Endothelial cell of umbilical vein (primary cell): ENCODE data around the gene SUCLG2. TPM values are rescaled to one million over a fixed set of nuclear protein-coding genes. Genes with fewer than 3 reads are reported as not detected.

Experiments used
- BruUV-seq: library from RNA; stranded (reverse); fragments of 400-500 nt; replicated peaks from 2 replicates; lab custom pipeline; 2021; lab: Mats Ljungman, UMichigan
- CTCF ChIA-PET: fragments of 300-600, 350-600 bp; sonication (Branson Sonifier 250); formaldehyde crosslinking; loops from one replicate; lab custom pipeline; 2021; ENCODE audit warnings: antibody characterized with exemption, inconsistent platforms; lab: Charles Lee
- POLR2A ChIA-PET: fragments of 300-600, 350-600 bp; sonication (Branson Sonifier 250); formaldehyde crosslinking; loops from one replicate; lab custom pipeline; 2021; ENCODE audit warnings: antibody characterized with exemption, inconsistent platforms; lab: Charles Lee
- DNase-seq: peaks from one replicate; pipeline ENCODE4 v3.0.0-alpha.2; 2011; ENCODE audit warnings: low read depth, low spot score
- FAIRE-seq: peaks from 2 replicates; lab custom pipeline; 2011; peaks lifted over from hg19 to GRCh38; lab: Jason Lieb, UNC
- H2AFZ ChIP-seq: 2 replicates; pipeline ENCODE4 v1.6.0; 2012; ENCODE audit warnings: low read depth, low read length, control low read depth, inconsistent platforms
- H3K27ac ChIP-seq: 2 replicates; pipeline ENCODE4 v1.5.1; 2011; ENCODE audit warnings: low read depth, mild to moderate bottlenecking, control low read depth, low read length, moderate library complexity; ENCODE audit not compliant: insufficient read depth
- H3K27me3 ChIP-seq, 2 experiments: 2 replicates each; pipeline versions ENCODE4 v1.6.0 to v1.6.1; 2011; ENCODE audit warnings: low read length in 2 of 2, mixed read lengths in 1 of 2; ENCODE audit not compliant: control insufficient read depth in 2 of 2, insufficient read depth in 2 of 2
- H3K36me3 ChIP-seq, 2 experiments: 2 replicates in 1 of 2; 3 replicates in 1 of 2; pipeline ENCODE4 v1.5.1; 2011; ENCODE audit warnings: low read length in 2 of 2, mild to moderate bottlenecking in 1 of 2, moderate library complexity in 1 of 2; ENCODE audit not compliant: control insufficient read depth in 2 of 2, insufficient read depth in 2 of 2; ENCODE audit errors: extremely low read depth in 1 of 2
- H3K4me1 ChIP-seq: 3 replicates; pipeline ENCODE4 v1.5.1; 2011; ENCODE audit warnings: mild to moderate bottlenecking, low read length; ENCODE audit not compliant: control insufficient read depth, insufficient read depth; ENCODE audit errors: extremely low read depth
- H3K4me2 ChIP-seq: 2 replicates; pipeline ENCODE4 v1.6.1; 2011; ENCODE audit warnings: low read length, control low read depth, mixed read lengths; ENCODE audit not compliant: insufficient read depth
- H3K4me3 ChIP-seq, 3 experiments: fragments of 200-600 bp in 1 of 3; sonication (generic), shearing (Covaris generic) in 1 of 3; replicated peaks in 1 of 3; 2 replicates each; pipeline ENCODE4 v1.5.1; 2011 to 2016; ENCODE audit warnings: control low read depth in 3 of 3, low read length in 3 of 3, mild to moderate bottlenecking in 2 of 3, inconsistent platforms in 1 of 3, low read depth in 1 of 3, moderate library complexity in 1 of 3; ENCODE audit not compliant: insufficient read depth in 1 of 3
- H3K79me2 ChIP-seq: 2 replicates; pipeline ENCODE4 v1.6.0; 2012; ENCODE audit warnings: low read length, inconsistent platforms; ENCODE audit not compliant: control insufficient read depth, insufficient read depth
- H3K9ac ChIP-seq: replicated peaks from 2 replicates; pipeline ENCODE3; 2011; ENCODE audit warnings: low read length, control low read depth; ENCODE audit not compliant: insufficient read depth; ENCODE audit errors: extremely low read depth
- H3K9me1 ChIP-seq: replicated peaks from 3 replicates; pipeline ENCODE4 v1.6.0; 2011; ENCODE audit warnings: mild to moderate bottlenecking, low read length; ENCODE audit not compliant: control insufficient read depth, insufficient read depth; ENCODE audit errors: extremely low read depth
- H3K9me3 ChIP-seq: replicated peaks from 2 replicates; pipeline ENCODE4 v1.5.1; 2012; ENCODE audit warnings: low read length, inconsistent platforms; ENCODE audit not compliant: control insufficient read depth, insufficient read depth
- H4K20me1 ChIP-seq: replicated peaks from 2 replicates; pipeline ENCODE3; 2011; ENCODE audit warnings: mild to moderate bottlenecking, low read length; ENCODE audit not compliant: control insufficient read depth, insufficient read depth; ENCODE audit errors: extremely low read depth
- CTCF ChIP-seq, 2 donors: IDR thresholded peaks; 1 replicate in 1 of 2; 2 replicates in 1 of 2; pipeline ENCODE4 v1.5.1; 2011; ENCODE audit warnings: low read length in 2 of 2, mild to moderate bottlenecking in 2 of 2, moderate library complexity in 2 of 2, control low read depth in 1 of 2, inconsistent platforms in 1 of 2, low read depth in 1 of 2; ENCODE audit not compliant: insufficient read depth in 1 of 2; ENCODE audit errors: extremely low read depth in 1 of 2
- EZH2 ChIP-seq: IDR thresholded peaks from 2 replicates; pipeline ENCODE4 v1.6.1; 2012; ENCODE audit warnings: borderline replicate concordance, low read depth, mild to moderate bottlenecking, moderate library complexity, low read length, inconsistent platforms; ENCODE audit not compliant: severe bottlenecking
- FOS ChIP-seq: IDR thresholded peaks from 2 replicates; pipeline ENCODE4 v1.6.1; 2011; ENCODE audit warnings: mild to moderate bottlenecking, low read length, moderate library complexity, borderline replicate concordance; ENCODE audit not compliant: insufficient read depth
- GATA2 ChIP-seq: IDR thresholded peaks from 2 replicates; pipeline ENCODE4 v1.7.0; 2011; ENCODE audit warnings: low read depth, mild to moderate bottlenecking, moderate library complexity, mixed read lengths, low read length; ENCODE audit not compliant: insufficient read length, insufficient read depth
- JUN ChIP-seq: IDR thresholded peaks from 2 replicates; pipeline ENCODE4 v1.6.1; 2011; ENCODE audit warnings: borderline replicate concordance, low read depth; ENCODE audit not compliant: insufficient read length, insufficient read depth
- MAX ChIP-seq: IDR thresholded peaks from 2 replicates; pipeline ENCODE4 v1.6.1; 2011; ENCODE audit not compliant: insufficient read depth, insufficient read length
- MYC ChIP-seq: IDR thresholded peaks from one replicate; pipeline ENCODE4 v1.6.1; 2011; ENCODE audit warnings: mild to moderate bottlenecking, low read depth, low read length
- POLR2A ChIP-seq: IDR thresholded peaks from 2 replicates; pipeline ENCODE4 v1.6.1; 2012; ENCODE audit warnings: low read depth, mild to moderate bottlenecking, control low read depth, low read length
- POLR2AphosphoS5 ChIP-seq: IDR thresholded peaks from 2 replicates; pipeline ENCODE4 v1.6.1; 2012; ENCODE audit warnings: low read depth, mild to moderate bottlenecking, control low read depth, low read length, moderate library complexity; ENCODE audit not compliant: insufficient read depth
- dilution Hi-C: fragments of 300-500 bp; cut with MboI; formaldehyde crosslinking; loops from one replicate; pipeline ENCODE4 v1.15.0; 2019; ENCODE audit warnings: low sequenced_read_pairs; ENCODE audit not compliant: extremely low pct_ligation_motif_present
- intact Hi-C: fragments of 100-400 bp; cut with micrococcal nuclease; formaldehyde crosslinking; loops from one replicate; pipeline ENCODE4 v1.10.0; 2022
- polyA plus RNA-seq, 4 experiments: library from polyadenylated mRNA; depleted of rRNA in 3 of 4; stranded (reverse) in 3 of 4; unstranded in 1 of 4; fragments of >200 nt; gene quantifications; 2 replicates each; pipeline versions ENCODE4 v1.2.1 to v1.2.3, GENCODE V29; 2011 to 2012; ENCODE audit warnings: missing spikeins in 1 of 4
- total RNA-seq: library from RNA; stranded (reverse); gene quantifications from 2 replicates; pipeline ENCODE4 v1.2.3, GENCODE V29; 2021

The SUCLG2 gene
- total and polyA plus RNA-seq, 2 donors (not counting 3 experiments of a cell fraction or from before 2014, with no cell fraction given), result 8.1 to 38.3 TPM

GRCh38 chr3:67509471-67510075, 144.8 kb downstream of the SUCLG2 start:
- Histone ChIP-seq H3K36me3 (no peaks in the 10 kb centered on the region), H4K20me1 (no peaks in the 10 kb centered on the region), H3K4me3 (no peak overlapping the region), H3K9me1 (no peaks in the 10 kb centered on the region), H3K27ac (no peak overlapping the region), H3K27me3 (no peaks in the 10 kb centered on the region), H3K9ac (no peak overlapping the region), H2AFZ (no peak overlapping the region), H3K4me1 (no peaks in the 10 kb centered on the region), H3K4me2 (no peak overlapping the region), H3K79me2 (no peaks in the 10 kb centered on the region), H3K9me3 (no peaks in the 10 kb centered on the region)
- intact Hi-C loops, result no loop called here
- DNase-seq, result no peak
- POLR2A ChIA-PET, result no interaction called here
- CTCF ChIA-PET, result interaction anchor here (1.5 to 2.4 kb wide), 2 partner anchors 42 to 96 kb away, joined by 3 to 6 read pairs; no protein-coding TSS in a partner anchor
- dilution Hi-C loops, result no loop called here
- no peak for TF ChIP-seq POLR2AphosphoS5
- TF ChIP-seq FOS, result no peak
- no peak for TF ChIP-seq EZH2
- no peak for TF ChIP-seq POLR2A
- no peak for TF ChIP-seq JUN
- no peak for TF ChIP-seq MYC
- TF ChIP-seq CTCF (IDR thresholded peaks at IDR 0.05; ENCODE audit: extremely low read depth in 1 of 2, insufficient read depth in 1 of 2, low read depth in 1 of 2, low read length in 2 of 2), result no peak
- no peak for TF ChIP-seq GATA2
- TF ChIP-seq MAX, result no peak
- no peak for FAIRE-seq
- no TSS peak for BruUV-seq
